ENCODE data around the gene PDXK.

The PDXK gene

GRCh38 chr21:43808832-43809251 lies 89.9 kb downstream of the PDXK start:
- DNase-seq: no peak

- no peak for DNase-seq
These were observed 90.4 kb downstream of the PDXK start for GRCh38 chr21:43809346-43809799.

GRCh38 chr21:43809853-43810504 lies 91.0 kb downstream of the PDXK start:
- no peak for DNase-seq

- DNase-seq: peak; percentile 69
These were observed 91.8 kb downstream of the PDXK start for GRCh38 chr21:43810505-43811261.

- no peak for DNase-seq
These were observed 92.6 kb downstream of the PDXK start for GRCh38 chr21:43811262-43812105.
